ENCODE measurements around the gene TMEM271.

Gene TMEM271, protein sequence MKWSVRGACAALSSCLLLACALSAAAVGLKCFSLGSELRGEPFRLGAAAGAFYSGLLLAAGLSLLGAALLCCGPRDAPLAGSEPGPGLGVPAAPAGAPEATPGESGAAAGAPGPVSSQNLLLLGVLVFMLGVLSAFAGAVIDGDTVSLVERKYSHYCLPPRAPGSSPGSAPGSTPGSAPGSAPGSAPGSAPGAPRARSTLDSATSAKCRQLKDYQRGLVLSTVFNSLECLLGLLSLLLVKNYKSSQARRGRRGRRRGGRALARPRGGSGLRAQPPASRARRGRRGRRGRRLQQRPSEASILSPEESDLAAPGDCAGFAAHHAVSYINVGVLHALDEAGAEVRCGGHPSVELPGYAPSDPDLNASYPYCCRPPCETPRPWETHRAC

DNA sequence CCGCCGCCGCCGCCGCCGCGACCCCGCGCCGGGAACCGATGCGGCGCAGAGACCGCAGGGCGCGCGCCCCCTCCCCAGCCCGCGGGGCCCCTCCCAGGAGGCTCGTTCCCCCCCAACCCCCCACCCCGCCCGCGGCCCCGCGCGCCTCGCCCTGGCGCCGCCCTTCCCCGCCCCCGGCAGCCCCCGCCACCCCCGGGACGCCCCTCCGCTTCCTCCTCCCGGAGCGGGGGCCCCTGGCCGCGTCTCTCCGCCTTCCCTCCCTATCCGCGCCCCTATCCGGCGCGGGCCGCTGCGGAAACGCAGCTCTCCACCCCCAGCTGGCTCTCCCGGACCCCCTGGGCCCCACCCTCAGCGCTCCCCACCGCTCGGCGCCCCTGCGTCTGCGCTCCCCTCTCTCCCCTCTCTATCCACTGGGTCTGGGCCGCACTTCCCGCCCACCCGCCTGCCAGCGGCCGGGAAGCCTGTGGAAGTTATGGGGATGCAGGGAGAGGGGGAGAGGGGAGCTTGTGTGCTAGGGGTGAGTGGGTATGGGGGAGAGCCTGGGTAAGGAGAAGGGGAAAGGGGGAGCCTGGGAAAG lies at the start of gene TMEM271:
Gene TMEM271, minus strand, starts transcription at position 51 of the 577 bp plus-strand sequence. CDS start 233 bp downstream, outside the sequence.
- no peak for DNase-seq

- no peak for DNase-seq
Observed at GRCh38 chr4:625631-626161, 49.6 kb upstream of the TMEM271 start.

DNA sequence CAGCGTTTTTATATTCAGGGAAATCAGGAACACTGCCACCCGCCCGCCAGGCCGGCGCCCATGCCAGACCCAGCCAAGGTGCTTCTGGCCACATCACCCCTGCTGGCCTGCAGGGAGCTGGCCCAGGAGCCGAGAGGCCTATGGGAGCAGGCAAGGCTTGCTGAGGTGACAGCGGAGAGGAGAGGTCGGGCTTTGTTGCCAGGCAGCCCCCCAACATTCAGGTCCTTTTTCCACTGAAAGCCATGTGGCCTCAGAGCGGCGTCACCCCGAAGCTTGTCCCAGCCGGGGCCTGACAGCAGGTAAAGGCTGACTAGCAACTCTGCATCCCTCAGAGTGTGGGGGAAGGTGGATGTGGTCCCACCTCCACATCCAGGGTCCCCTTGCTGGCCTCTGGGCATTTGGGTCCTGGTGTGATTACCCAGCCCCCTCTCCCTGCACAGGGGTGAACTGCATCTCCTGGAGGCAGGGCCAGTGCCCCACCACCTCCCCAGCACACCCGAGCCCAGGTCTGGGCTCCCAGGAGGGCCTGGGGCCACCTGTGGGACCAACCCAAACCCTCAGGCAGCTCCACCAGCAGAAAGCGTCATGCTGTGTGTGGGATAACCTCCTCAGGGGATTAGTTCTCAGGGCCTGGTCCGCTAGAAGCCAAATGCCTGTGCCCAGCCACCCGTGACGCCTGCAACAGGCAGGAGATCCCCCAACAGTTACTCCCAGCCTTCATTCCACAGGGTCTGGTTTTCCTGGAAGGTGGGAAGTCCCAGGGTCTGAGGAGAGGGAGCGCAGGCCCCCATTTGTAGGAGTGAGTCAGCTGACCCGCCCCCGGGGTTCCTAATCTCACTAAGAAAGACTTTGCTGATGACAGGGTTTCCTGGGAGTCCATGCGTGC lies 48.9 kb upstream of the TMEM271 start, which contains the start of gene PDE6B:
Gene PDE6B, plus strand, starts transcription at position 869 of the 886 bp plus-strand sequence. CDS start 54 bp downstream, outside the sequence.
- DNase-seq: no peak

- DNase-seq: no peak
Observed at GRCh38 chr4:623914-624566, 47.9 kb upstream of the TMEM271 start.

DNA sequence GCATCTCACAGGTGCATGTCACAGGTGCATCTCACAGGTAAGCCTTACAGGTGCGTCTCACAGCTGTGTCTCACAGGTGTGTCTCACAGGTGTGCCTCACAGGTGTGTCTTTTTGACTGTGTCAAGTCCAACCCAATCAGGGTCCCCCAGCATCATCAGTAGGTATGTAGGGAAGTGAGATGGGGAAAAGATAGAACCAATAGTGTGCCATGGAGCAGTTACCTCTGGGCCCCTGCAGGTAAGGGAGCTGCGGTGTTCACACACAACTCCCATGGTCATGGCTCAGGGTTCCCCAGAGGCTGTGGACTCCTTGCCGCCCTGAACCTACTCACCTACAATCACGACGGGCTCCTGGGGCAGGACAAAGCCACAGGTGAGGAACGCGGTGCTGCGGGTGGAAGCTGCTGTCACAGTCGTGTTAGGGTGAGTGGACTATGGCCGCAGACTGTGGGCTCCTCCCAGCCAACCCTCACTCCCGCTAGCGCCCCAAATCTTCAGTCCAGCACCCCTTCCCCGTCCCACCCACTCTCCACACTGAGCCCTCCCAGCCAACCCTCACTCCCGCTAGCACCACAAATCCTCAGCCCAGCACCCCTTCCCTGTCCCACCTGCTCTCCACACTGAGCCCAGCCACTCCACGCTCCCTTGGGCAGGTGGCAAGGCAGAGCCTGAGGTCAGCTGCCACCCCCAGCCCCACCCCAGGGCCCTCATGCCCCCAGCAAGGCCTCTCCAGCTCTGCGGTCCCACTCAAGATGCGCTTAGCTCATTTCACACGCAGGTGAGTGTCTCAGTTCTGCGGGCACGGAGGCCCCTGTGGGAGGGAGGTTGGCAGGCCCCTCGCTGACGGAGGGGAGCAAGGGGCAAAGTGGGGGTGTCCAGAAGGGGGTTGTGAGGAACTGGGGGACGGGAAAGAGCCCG lies 47.2 kb upstream of the TMEM271 start:
- DNase-seq: no peak

GRCh38 chr4:622071-622995 lies 46.2 kb upstream of the TMEM271 start:
- no peak for DNase-seq

- DNase-seq: no peak
Observed at GRCh38 chr4:621296-622070, 45.4 kb upstream of the TMEM271 start.

DNA sequence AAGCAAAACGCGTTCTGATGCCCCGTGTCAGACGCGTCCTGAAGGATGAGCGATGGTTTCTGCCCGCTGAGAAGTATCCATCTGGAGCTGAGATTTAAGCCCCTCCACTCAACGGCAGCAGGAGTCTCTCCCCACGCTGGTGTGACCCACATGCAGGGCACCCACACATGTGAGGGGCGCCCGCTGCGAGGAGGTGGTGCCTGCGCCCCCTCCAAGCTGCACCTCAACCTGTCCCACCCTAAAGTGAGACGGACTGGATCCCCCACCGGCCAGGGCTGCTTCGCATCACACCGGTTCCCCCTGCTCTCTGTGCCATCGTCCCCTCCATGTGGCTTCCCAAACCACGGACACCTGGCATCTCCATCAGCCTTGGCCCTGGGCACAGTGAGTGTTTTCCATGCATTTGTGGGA lies 44.8 kb upstream of the TMEM271 start:
- no peak for DNase-seq

DNA sequence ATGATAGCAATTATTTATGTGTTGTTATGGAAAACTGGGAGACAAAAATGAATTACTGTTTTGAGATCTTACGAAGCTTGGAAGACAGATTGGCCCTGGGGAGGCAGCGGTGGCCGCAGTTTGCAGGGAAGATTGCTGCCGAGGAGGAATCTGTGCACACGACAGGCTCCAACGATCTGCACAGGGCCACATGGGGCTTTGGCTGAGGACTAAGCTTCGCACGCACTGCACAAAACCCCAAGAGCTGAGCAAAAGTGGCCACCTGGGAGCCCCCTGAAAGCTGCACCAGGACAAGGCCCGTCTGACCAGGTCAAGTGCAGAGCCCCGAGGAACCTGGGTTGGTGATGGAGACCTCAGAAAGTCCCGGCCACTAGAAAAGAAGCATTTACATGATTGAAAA lies 44.1 kb upstream of the TMEM271 start:
- no peak for DNase-seq

GRCh38 chr4:617644-618641 lies 41.8 kb upstream of the TMEM271 start:
- DNase-seq: no peak

GRCh38 chr4:616911-617643 lies 41.0 kb upstream of the TMEM271 start:
- no peak for DNase-seq

- no peak for DNase-seq
Observed at GRCh38 chr4:616091-616490, 40.0 kb upstream of the TMEM271 start.

DNA sequence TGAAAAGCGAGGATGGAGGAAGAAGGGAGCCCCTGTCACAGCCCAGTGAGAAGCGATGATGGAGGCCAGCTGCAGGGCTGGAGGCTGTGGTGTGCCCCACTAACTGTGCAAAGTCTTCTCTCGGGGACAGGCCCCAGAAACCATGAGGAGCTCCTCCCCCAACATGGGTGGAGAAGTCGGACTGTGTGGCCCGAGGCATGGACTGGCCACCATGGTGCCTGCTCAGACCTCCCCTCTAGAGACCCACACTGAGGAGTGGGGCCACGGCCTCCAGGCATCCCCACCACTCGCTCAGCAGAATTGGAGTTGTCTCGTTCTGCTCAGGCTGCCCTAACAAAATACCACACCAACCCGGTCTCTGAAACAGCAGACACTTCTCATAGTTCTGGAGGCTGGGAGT lies 37.0 kb upstream of the TMEM271 start:
- no peak for DNase-seq

GRCh38 chr4:612749-613125 lies 36.6 kb upstream of the TMEM271 start:
- DNase-seq: no peak

DNA sequence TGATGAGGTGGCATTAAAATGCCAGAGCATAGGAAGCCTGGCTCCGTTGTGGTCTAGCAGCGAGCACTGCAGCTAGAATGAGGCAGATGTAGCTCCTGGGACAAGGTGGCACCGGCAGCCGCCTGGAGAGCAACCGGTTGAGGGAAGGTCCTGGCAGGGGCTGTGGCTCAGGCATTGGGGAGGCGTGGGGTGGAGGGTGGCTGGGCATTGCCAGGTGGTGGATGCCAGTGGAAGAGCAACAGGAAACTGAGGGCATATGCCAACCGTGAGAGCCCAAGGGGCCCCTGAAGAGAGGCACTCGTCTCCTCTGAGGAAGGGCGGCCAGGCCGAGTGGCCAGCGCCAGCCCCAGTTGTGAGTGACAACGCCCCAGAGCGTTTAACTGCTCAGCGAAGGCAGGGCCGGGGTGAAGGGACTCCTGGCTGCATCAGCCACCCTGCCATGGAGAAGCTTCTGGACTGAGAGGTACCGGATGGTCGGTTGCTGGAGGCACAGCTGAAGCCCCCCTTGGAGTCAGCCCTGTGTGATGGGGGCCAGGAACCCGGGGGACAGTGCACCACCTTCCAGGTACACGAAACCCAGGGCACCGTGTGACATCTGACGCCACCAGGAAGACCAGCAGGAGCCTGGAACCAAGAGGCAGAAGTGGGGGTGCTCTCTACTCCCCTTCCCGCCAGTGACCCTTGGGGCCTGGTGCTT lies 36.1 kb upstream of the TMEM271 start:
- DNase-seq: no peak

GRCh38 chr4:610411-611261 lies 34.5 kb upstream of the TMEM271 start:
- DNase-seq: no peak

All from activated gamma-delta T cell treated with Interleukin-2 at 50 U/mL for 16 hours (primary cell).